ENCODE results near the gene INAFM2.

INAFM2 gene

DNA sequence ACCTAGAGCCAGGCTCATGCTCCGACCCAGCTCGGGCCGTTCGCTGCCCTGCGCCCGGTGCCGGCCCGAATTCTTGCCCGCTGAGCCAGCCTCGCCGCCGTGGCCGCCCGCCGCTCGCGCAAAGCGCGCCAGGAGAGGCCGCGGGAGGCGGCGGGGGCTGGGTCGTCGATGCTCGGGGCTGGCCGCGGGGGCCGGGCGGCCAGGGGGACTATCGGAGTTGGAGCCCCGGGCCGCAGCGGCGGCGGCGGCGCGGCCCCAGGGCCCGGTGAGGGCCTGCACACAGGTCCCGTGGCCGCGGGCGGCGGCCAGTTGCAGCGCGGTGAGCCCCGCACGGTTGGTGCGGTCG, 41.7 kb upstream of the INAFM2 start:
- peak; percentile 21 for DNase-seq (ENCODE audit: low read depth)
- Histone ChIP-seq H3K36me3 (ENCODE audit: control insufficient read depth, insufficient read depth, low read length, severe bottlenecking) (no peaks in the 10 kb centered on the region), H3K4me3 (ENCODE audit: low read length) (peak overlapping the region; percentile 56), H3K27me3 (replicated peaks; ENCODE audit: control insufficient read depth, insufficient read depth, low read length) (peaks cover 40% of the 10 kb centered on the region), H3K9ac (ENCODE audit: low read length) (no peak overlapping the region), H3K4me1 (ENCODE audit: control insufficient read depth, insufficient read depth, low read length) (peaks cover 17% of the 10 kb centered on the region), H3K9me3 (ENCODE audit: control insufficient read depth, low read length) (no peaks in the 10 kb centered on the region)

DNA sequence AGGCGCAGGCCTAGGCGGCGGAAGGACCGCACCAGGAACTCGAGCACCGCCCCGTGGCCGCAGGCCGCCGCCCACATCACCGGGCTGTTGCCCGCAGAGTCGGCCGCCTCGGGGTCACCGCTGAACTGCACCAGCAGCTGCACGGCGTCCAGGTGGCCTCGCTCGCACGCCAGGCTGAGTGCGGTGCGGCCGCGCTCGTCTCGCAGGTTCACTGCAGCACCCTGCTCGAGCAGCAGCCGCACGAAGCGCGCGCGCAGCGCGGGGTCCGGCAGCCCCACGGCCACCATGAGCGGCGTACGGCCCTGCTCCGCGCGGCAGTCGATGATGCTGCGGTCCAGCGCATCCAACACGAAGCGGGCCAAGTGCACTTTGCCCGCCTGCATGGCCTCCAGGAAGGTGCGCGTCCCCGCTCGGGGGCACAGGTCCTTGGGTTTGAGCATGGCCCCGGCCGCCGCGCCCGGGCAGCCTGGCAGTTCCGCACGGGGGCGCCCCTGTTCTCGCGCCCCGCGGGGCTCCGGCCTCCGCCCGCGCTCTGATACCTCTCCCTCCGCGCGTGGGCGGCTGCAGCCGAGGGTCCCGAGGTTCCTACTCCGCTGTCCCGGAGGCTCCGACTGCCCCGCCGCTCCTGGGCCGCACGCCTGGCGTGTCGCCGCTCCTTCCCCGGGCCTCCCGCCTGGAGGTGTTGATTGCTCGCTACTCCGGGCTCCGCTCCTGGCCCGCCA, 41.2 kb upstream of the INAFM2 start:
- peak; percentile 36 for DNase-seq (ENCODE audit: low read depth)
- Histone ChIP-seq H3K27me3 (replicated peaks; ENCODE audit: control insufficient read depth, insufficient read depth, low read length) (peaks cover 36% of the 10 kb centered on the region), H3K4me1 (ENCODE audit: control insufficient read depth, insufficient read depth, low read length) (peaks cover 17% of the 10 kb centered on the region), H3K36me3 (ENCODE audit: control insufficient read depth, insufficient read depth, low read length, severe bottlenecking) (no peaks in the 10 kb centered on the region), H3K9ac (ENCODE audit: low read length) (no peak overlapping the region), H3K9me3 (ENCODE audit: control insufficient read depth, low read length) (no peaks in the 10 kb centered on the region), H3K4me3 (ENCODE audit: low read length) (peak overlapping the region; percentile 56)

DNA sequence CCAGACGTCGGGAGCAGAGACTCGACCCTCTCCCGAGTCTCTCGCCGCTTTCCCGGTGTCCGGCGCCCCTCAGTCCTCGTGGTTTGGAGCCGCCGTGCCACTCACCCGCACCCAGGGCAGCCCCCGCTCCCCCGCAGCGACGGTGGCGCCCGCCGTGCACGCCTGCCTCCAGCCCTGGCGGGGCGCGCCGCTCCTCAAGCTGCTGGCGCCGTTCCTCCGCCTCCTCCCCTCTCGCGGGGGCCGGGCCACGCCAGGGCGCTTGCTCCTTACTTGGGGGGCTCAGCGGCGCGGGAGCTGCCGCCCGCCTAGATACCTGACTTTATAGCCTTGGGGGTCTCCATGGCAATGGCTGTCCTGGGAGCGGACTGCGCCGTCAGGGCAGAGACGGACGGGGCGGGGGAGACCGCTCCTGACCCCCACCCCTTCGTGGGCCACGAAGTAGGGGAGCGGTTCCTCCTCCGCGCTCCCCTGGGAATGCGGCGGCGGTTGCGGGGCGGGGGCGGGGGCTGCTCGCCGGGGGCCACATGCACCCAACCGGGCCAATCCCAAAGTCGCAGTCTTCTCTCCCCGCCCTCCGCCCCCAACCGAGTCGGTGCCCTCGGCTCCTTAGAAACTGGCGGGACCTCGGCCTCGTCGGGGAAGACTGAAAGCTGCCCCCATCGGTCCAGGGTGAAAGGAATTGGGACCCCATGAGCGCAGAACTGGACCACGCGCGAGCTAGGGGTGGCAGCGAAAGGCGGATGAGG, 40.5 kb upstream of the INAFM2 start, which contains the start of gene ANKRD63:
Gene ANKRD63, minus strand, starts transcription at position 196 of the 746 bp plus-strand sequence. CDS start 478 bp downstream, outside the sequence.
- Histone ChIP-seq H3K9ac (ENCODE audit: low read length) (no peak within 1 kb of the TSS), H3K36me3 (ENCODE audit: control insufficient read depth, insufficient read depth, low read length, severe bottlenecking) (no peaks in the 10 kb centered on the region), H3K27me3 (replicated peaks; ENCODE audit: control insufficient read depth, insufficient read depth, low read length) (peaks cover 29% of the 10 kb centered on the region), H3K4me1 (ENCODE audit: control insufficient read depth, insufficient read depth, low read length) (peaks cover 17% of the 10 kb centered on the region), H3K9me3 (ENCODE audit: control insufficient read depth, low read length) (no peaks in the 10 kb centered on the region), H3K4me3 (ENCODE audit: low read length) (peak within 1 kb of the TSS; percentile 56)
- peak; percentile 65 for DNase-seq (ENCODE audit: low read depth)

DNA sequence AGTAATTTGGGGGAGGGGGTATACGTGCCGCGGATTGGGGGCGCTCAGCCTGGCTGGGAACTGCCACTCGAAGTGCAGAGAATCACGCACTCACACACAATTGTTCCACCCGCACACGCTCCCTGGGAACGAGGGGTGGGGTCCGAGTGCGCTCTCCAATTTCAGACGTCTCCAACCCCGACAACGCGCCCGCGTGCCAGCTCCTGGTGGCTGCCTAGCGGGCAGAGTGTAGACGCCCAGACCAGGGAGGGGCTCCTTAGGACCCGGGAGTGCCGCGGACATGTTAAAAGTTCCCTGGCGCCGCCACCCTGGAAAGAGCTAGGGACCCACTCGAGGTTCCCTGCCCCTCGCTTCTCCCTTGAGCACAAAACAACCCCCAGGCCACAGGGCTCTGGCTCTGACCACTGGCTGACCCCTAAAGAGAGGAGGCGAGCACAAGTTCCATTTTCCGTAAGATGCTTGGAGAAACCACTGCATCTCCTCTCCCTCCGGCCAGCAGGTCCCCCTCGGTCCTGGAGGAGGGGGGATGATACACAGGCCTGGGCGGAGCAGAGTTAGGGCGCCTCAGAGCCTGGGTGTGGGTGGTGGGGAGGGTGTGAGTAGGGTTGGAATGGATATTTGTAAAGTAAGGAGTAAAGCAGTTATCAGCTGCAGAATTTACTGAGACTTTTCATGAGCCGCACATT, 39.7 kb upstream of the INAFM2 start:
- H3K4me1 ChIP-seq (ENCODE audit: control insufficient read depth, insufficient read depth, low read length) = peaks cover 17% of the 10 kb centered on the region
- no peak overlapping the region for H3K4me3 ChIP-seq (ENCODE audit: low read length)
- no peaks in the 10 kb centered on the region for H3K36me3 ChIP-seq (ENCODE audit: control insufficient read depth, insufficient read depth, low read length, severe bottlenecking)
- no peaks in the 10 kb centered on the region for H3K9me3 ChIP-seq (ENCODE audit: control insufficient read depth, low read length)
- H3K9ac ChIP-seq (ENCODE audit: low read length) = no peak overlapping the region
- no peak for DNase-seq (ENCODE audit: low read depth)
- H3K27me3 ChIP-seq (replicated peaks; ENCODE audit: control insufficient read depth, insufficient read depth, low read length) = peaks cover 27% of the 10 kb centered on the region

DNA sequence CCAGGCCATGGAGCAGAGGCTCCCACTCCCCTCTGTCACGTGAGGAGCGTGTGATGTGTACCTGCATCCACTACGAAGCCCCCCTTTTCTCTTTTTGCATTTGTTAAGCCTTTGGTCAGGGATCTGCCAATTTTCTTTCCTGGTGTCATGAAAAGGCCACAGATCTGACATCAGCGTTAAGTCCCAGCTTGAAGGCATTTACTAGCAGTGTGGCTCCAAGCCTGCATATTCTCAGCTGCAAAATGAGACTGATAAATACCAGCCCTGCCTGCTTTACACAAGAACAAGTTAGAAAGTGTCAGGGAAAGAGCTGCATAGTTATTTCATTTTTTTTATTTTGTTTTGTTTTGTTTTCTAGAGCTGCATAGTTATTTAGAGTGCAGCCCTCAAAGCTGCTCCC, 38.3 kb upstream of the INAFM2 start:
- H3K9ac ChIP-seq (ENCODE audit: low read length) = no peak overlapping the region
- peaks cover 32% of the 10 kb centered on the region for H3K27me3 ChIP-seq (replicated peaks; ENCODE audit: control insufficient read depth, insufficient read depth, low read length)
- peak; percentile 63 for DNase-seq (ENCODE audit: low read depth)
- no peaks in the 10 kb centered on the region for H3K36me3 ChIP-seq (ENCODE audit: control insufficient read depth, insufficient read depth, low read length, severe bottlenecking)
- peaks cover 15% of the 10 kb centered on the region for H3K4me1 ChIP-seq (ENCODE audit: control insufficient read depth, insufficient read depth, low read length)
- H3K9me3 ChIP-seq (ENCODE audit: control insufficient read depth, low read length) = no peaks in the 10 kb centered on the region
- H3K4me3 ChIP-seq (ENCODE audit: low read length) = no peak overlapping the region

DNA sequence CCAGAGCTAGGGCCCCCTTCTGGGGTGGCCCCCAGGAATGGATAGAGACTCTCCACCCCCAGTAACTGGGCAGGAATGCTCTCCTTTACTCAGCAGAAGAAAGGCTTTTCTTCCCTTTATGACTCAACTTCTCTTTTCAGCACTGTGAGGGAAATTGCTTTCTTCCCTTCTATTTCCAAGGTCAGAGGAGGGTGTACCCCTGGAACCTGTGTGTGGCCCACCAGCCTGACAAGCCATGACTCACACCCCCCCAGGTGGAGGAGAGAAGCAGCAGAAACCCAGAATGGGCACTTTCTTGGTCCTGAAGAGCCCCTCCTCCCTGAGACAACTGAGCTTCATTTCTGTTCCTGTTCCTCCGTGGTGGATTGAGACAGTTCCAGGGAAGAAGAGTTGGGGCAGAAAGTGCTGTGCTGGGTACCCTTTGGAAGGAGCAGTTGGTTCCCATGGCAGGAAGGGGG, 37.9 kb upstream of the INAFM2 start:
- DNase-seq (ENCODE audit: low read depth) = peak; percentile 53
- H3K27me3 ChIP-seq (replicated peaks; ENCODE audit: control insufficient read depth, insufficient read depth, low read length) = peaks cover 32% of the 10 kb centered on the region
- H3K4me3 ChIP-seq (ENCODE audit: low read length) = no peak overlapping the region
- H3K9me3 ChIP-seq (ENCODE audit: control insufficient read depth, low read length) = no peaks in the 10 kb centered on the region
- no peak overlapping the region for H3K9ac ChIP-seq (ENCODE audit: low read length)
- no peaks in the 10 kb centered on the region for H3K36me3 ChIP-seq (ENCODE audit: control insufficient read depth, insufficient read depth, low read length, severe bottlenecking)
- H3K4me1 ChIP-seq (ENCODE audit: control insufficient read depth, insufficient read depth, low read length) = peaks cover 15% of the 10 kb centered on the region

DNA sequence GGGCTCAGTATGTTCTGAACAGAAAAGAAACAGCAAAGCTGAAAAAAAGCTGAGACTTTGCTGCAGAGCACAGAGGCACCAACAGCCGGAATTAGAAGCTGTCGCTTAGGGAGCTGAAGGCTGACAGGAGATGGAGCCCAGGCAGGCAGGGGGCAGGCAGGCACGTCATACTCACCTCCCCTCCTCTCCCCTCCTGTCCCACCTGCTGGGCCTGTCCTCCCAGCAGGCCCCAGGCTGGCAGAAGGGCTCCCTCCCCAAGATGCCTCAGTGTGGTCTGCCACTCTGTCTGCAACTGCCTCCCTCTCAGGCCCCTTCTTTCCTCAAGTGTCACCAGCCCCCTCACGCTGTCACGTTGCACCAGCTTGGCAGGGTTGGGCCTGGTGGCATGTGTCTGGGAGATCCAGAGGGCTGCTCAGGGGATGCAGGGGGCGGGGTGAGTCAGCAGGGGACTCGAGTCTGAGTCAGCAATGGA, 37.4 kb upstream of the INAFM2 start:
- no peaks in the 10 kb centered on the region for H3K9me3 ChIP-seq (ENCODE audit: control insufficient read depth, low read length)

DNA sequence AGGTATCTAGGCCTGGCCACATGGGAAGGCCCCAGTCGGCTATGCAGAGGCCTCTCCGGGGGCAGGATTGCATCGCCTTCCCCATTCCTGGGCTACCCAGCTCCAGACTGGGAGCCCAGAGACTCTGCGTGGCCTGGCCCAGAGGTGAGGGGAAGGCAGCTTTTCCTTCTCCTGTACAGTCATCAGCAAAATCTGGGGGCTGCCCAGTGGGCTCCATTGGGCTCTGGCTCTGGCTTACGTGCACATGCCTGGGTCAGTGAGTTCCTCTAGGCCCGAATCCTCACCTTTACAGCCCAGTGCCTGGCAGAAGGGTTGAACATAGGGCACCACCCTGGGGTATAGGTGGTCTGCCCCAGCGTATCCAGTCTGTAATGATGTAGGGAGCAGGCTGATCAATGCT, 36.7 kb upstream of the INAFM2 start:
- DNase-seq (ENCODE audit: low read depth) = no peak
- H3K4me3 ChIP-seq (ENCODE audit: low read length) = no peak overlapping the region
- H3K9ac ChIP-seq (ENCODE audit: low read length) = no peak overlapping the region
- no peaks in the 10 kb centered on the region for H3K9me3 ChIP-seq (ENCODE audit: control insufficient read depth, low read length)
- H3K36me3 ChIP-seq (ENCODE audit: control insufficient read depth, insufficient read depth, low read length, severe bottlenecking) = no peaks in the 10 kb centered on the region
- peaks cover 15% of the 10 kb centered on the region for H3K4me1 ChIP-seq (ENCODE audit: control insufficient read depth, insufficient read depth, low read length)
- peaks cover 25% of the 10 kb centered on the region for H3K27me3 ChIP-seq (replicated peaks; ENCODE audit: control insufficient read depth, insufficient read depth, low read length)

More for the DNA sequence above, 37.4 kb upstream of the INAFM2 start:
- Histone ChIP-seq H3K9ac (ENCODE audit: low read length) (no peak overlapping the region), H3K36me3 (ENCODE audit: control insufficient read depth, insufficient read depth, low read length, severe bottlenecking) (no peaks in the 10 kb centered on the region), H3K4me3 (ENCODE audit: low read length) (no peak overlapping the region), H3K27me3 (replicated peaks; ENCODE audit: control insufficient read depth, insufficient read depth, low read length) (peaks cover 27% of the 10 kb centered on the region), H3K4me1 (ENCODE audit: control insufficient read depth, insufficient read depth, low read length) (peaks cover 15% of the 10 kb centered on the region)
- no peak for DNase-seq (ENCODE audit: low read depth)

DNA sequence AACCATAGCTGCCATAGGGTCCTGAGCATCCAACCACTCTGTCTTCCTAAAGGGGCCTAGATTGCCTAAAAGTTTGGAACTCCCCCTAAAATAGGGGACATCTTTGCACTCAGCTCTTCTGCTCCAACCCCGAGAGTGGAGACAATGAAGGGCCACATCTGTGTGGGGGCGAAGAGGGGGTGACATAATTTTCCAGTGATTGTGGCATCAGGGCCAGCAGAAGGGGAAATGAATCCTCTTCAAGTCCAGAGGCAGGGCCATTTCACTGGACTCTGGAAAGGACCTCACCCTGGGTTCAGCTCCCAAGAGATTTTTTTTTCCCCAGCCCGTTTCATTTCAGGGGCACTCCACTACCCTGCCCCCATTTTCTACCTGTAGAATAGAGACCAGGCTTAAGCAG, 36.0 kb upstream of the INAFM2 start:
- Histone ChIP-seq H3K9ac (ENCODE audit: low read length) (no peak overlapping the region), H3K4me1 (ENCODE audit: control insufficient read depth, insufficient read depth, low read length) (peaks cover 11% of the 10 kb centered on the region), H3K27me3 (replicated peaks; ENCODE audit: control insufficient read depth, insufficient read depth, low read length) (peaks cover 32% of the 10 kb centered on the region), H3K4me3 (ENCODE audit: low read length) (no peak overlapping the region), H3K9me3 (ENCODE audit: control insufficient read depth, low read length) (no peaks in the 10 kb centered on the region), H3K36me3 (ENCODE audit: control insufficient read depth, insufficient read depth, low read length, severe bottlenecking) (no peaks in the 10 kb centered on the region)
- no peak for DNase-seq (ENCODE audit: low read depth)

DNA sequence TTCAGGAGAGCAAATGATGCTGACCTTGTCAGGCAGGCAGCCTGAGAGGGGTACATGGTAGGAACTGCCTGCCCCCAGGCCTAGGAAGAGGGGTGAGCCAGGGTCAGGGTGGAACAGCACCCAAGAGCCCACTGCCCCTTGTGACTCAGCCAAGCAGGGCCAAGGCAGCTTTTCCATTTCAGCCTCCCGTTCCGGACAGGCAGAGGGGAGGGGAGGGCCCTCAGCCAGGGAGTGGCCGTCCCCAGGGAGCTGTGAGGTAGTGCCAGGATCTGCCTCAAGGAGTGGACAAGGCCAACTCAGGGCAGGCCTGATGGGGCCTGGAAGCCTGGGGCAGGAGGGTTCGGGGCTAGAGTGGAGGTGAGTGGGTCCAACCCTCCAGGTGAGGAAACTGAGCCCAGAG, 35.5 kb upstream of the INAFM2 start:
- Histone ChIP-seq H3K36me3 (ENCODE audit: control insufficient read depth, insufficient read depth, low read length, severe bottlenecking) (no peaks in the 10 kb centered on the region), H3K4me3 (ENCODE audit: low read length) (no peak overlapping the region), H3K4me1 (ENCODE audit: control insufficient read depth, insufficient read depth, low read length) (peaks cover 11% of the 10 kb centered on the region), H3K27me3 (replicated peaks; ENCODE audit: control insufficient read depth, insufficient read depth, low read length) (peaks cover 36% of the 10 kb centered on the region), H3K9me3 (ENCODE audit: control insufficient read depth, low read length) (no peaks in the 10 kb centered on the region), H3K9ac (ENCODE audit: low read length) (no peak overlapping the region)
- no peak for DNase-seq (ENCODE audit: low read depth)

DNA sequence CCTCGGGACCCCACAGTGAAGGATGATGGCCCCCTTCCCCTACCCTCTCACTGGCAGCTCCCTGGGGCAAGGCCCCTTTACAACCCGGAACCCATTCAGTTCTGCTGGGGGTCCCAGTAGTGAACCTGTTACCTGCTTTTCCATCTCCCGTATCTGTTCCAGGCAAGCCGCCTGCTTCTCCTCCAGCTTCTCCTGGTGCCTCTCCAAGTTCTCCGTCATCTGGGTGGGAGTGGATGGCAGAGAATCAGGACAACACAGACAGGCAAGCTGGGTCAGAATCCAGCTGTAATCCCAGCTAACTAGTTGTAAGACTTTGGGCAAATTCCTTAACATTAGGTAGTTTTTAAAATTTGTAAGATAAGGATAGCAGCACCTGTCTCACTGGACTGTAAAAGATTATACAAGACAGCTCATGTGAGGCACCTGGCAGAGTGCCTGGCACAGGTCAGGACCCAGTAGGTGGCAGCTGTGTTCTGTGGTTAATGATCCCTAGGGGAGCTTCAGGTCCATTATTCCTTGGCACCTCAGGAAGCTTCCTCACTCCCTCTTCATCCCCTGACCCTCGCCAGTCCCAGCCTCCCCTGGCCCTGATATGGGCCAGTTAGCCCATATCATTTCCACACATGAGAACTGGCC, 34.2 kb upstream of the INAFM2 start:
- H3K4me3 ChIP-seq (ENCODE audit: low read length) = no peak overlapping the region
- H3K9me3 ChIP-seq (ENCODE audit: control insufficient read depth, low read length) = no peaks in the 10 kb centered on the region
- H3K4me1 ChIP-seq (ENCODE audit: control insufficient read depth, insufficient read depth, low read length) = peaks cover 11% of the 10 kb centered on the region
- no peak overlapping the region for H3K9ac ChIP-seq (ENCODE audit: low read length)
- no peak for DNase-seq (ENCODE audit: low read depth)
- peaks cover 49% of the 10 kb centered on the region for H3K27me3 ChIP-seq (replicated peaks; ENCODE audit: control insufficient read depth, insufficient read depth, low read length)
- no peaks in the 10 kb centered on the region for H3K36me3 ChIP-seq (ENCODE audit: control insufficient read depth, insufficient read depth, low read length, severe bottlenecking)
